HL-60 (cell line): ENCODE data around the gene TUBB2B.
"Not testable (repeated sequence)": the region's sequence is repeated elsewhere in the genome, so short reads cannot be mapped to it uniquely, and the experiment has no call there.

Source experiments
- DNase-seq, 2 experiments: peaks; one replicate each; pipeline ENCODE4 v3.0.0-alpha.2; 2010 to 2020; ENCODE audit warnings: low read depth in 1 of 2, low spot score in 1 of 2
- H3K27ac ChIP-seq: fragments of 250-450 bp; sonication (Bioruptor Pico); replicated peaks from 2 replicates; pipeline ENCODE4 v1.5.1; 2020; ENCODE audit warnings: mild to moderate bottlenecking, moderate library complexity
- H3K27me3 ChIP-seq: fragments of 250-450 bp; sonication (Bioruptor Pico); 2 replicates; pipeline ENCODE4 v1.5.1; 2021; ENCODE audit warnings: mild to moderate bottlenecking, moderate library complexity; ENCODE audit not compliant: insufficient read depth, poor library complexity, severe bottlenecking
- H3K4me3 ChIP-seq: replicated peaks from 2 replicates; pipeline ENCODE4 v1.5.1; 2011; ENCODE audit warnings: mild to moderate bottlenecking, control low read depth, low read length; ENCODE audit not compliant: insufficient read depth
- GABPA ChIP-seq: IDR thresholded peaks from 2 replicates; pipeline ENCODE4 v1.6.1; 2012; ENCODE audit warnings: low read depth
- POLR2AphosphoS5 ChIP-seq: IDR thresholded peaks from 2 replicates; pipeline ENCODE4 v1.6.1; 2012; ENCODE audit warnings: low read depth
- SPI1 ChIP-seq: IDR thresholded peaks from 2 replicates; pipeline ENCODE4 v1.6.1; 2012; ENCODE audit warnings: low read depth, mild to moderate bottlenecking, borderline replicate concordance
- TF ChIP-seq, protein P1 (sequence below): IDR thresholded peaks from 2 replicates; pipeline ENCODE4 v1.6.1; 2012; ENCODE audit warnings: low read depth; ENCODE audit not compliant: insufficient replicate concordance
- TF ChIP-seq, protein P2 (sequence below): IDR thresholded peaks from one replicate; pipeline ENCODE4 v1.5.1; 2011; ENCODE audit warnings: low read length, control low read depth, inconsistent platforms; ENCODE audit not compliant: insufficient read depth

The TUBB2B gene

DNA sequence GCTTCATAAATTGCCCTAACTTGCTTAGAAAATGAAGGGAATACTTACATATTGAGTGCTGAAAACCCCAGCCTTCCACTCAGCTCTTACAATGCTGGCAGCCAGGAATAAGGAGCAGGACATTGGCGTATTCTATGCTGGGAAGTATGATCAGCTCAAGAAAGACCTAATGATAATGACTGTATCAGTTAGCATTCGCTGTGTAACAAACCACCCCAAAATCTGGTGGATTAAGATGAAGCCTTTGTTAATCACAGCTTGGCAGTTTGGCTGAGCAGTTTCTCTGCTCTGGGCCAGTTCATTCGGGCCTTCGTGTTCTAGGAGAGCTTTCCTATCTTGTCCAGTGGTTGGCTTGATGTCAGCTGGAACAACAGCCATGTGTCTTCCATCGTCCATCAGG, 36.7 kb downstream of the TUBB2B start:
- H3K27me3 ChIP-seq: no peaks in the 10 kb centered on the region
- TF ChIP-seq, protein P1, sequence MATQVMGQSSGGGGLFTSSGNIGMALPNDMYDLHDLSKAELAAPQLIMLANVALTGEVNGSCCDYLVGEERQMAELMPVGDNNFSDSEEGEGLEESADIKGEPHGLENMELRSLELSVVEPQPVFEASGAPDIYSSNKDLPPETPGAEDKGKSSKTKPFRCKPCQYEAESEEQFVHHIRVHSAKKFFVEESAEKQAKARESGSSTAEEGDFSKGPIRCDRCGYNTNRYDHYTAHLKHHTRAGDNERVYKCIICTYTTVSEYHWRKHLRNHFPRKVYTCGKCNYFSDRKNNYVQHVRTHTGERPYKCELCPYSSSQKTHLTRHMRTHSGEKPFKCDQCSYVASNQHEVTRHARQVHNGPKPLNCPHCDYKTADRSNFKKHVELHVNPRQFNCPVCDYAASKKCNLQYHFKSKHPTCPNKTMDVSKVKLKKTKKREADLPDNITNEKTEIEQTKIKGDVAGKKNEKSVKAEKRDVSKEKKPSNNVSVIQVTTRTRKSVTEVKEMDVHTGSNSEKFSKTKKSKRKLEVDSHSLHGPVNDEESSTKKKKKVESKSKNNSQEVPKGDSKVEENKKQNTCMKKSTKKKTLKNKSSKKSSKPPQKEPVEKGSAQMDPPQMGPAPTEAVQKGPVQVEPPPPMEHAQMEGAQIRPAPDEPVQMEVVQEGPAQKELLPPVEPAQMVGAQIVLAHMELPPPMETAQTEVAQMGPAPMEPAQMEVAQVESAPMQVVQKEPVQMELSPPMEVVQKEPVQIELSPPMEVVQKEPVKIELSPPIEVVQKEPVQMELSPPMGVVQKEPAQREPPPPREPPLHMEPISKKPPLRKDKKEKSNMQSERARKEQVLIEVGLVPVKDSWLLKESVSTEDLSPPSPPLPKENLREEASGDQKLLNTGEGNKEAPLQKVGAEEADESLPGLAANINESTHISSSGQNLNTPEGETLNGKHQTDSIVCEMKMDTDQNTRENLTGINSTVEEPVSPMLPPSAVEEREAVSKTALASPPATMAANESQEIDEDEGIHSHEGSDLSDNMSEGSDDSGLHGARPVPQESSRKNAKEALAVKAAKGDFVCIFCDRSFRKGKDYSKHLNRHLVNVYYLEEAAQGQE: no peak
- TF ChIP-seq POLR2AphosphoS5: no peak
- no peak for TF ChIP-seq SPI1
- TF ChIP-seq, protein P2, sequence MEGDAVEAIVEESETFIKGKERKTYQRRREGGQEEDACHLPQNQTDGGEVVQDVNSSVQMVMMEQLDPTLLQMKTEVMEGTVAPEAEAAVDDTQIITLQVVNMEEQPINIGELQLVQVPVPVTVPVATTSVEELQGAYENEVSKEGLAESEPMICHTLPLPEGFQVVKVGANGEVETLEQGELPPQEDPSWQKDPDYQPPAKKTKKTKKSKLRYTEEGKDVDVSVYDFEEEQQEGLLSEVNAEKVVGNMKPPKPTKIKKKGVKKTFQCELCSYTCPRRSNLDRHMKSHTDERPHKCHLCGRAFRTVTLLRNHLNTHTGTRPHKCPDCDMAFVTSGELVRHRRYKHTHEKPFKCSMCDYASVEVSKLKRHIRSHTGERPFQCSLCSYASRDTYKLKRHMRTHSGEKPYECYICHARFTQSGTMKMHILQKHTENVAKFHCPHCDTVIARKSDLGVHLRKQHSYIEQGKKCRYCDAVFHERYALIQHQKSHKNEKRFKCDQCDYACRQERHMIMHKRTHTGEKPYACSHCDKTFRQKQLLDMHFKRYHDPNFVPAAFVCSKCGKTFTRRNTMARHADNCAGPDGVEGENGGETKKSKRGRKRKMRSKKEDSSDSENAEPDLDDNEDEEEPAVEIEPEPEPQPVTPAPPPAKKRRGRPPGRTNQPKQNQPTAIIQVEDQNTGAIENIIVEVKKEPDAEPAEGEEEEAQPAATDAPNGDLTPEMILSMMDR: no peak
- no peak for TF ChIP-seq GABPA
- no peak for DNase-seq
- H3K4me3 ChIP-seq: no peak overlapping the region
- H3K27ac ChIP-seq: no peak overlapping the region

DNA sequence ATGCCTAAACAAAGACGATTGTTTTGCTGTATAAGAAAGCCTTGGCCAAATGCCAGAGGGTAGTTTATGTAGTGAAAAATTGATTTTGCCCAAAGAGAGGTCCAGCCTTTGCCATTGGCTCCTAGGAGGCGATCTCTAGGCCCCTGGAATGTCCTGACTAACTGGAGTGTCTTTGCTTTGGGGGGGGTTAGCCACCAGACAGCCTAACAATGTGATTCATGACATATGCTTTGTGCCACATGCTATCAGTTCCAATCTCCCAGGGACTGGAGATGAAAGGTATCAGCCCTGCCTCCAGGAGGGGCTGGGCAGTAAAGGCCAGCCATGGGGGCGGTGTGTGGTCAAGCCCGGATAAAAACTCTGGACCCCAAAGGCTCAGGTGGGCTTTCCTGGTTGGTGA, 37.4 kb downstream of the TUBB2B start:
- no peaks in the 10 kb centered on the region for H3K27me3 ChIP-seq
- no peak overlapping the region for H3K27ac ChIP-seq
- no peak overlapping the region for H3K4me3 ChIP-seq
- no peak for DNase-seq
- TF ChIP-seq, protein P2: no peak
- TF ChIP-seq POLR2AphosphoS5 (no peak), GABPA (no peak), SPI1 (no peak)
- TF ChIP-seq, protein P1: no peak

DNA sequence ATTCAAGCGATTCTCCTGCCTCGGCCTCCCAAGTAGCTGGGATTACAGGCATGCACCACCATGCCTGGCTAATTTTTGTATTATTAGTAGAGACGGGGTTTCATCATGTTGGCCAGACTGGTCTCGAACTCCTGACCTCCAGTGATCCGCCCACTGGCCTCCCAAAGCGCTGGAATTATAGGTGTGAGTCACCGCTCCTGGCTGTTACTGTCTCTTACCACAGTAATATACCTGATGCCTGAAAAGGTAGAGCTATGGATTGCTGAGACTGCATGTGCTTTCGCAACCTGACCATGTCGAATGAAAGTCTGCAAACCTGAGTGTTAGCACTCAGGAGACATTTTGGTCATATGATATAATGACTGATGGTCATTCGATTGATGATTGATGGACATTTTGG, 38.3 kb downstream of the TUBB2B start:
- not testable (repeated sequence) for DNase-seq, H3K4me3 ChIP-seq, H3K27ac ChIP-seq, H3K27me3 ChIP-seq

DNA sequence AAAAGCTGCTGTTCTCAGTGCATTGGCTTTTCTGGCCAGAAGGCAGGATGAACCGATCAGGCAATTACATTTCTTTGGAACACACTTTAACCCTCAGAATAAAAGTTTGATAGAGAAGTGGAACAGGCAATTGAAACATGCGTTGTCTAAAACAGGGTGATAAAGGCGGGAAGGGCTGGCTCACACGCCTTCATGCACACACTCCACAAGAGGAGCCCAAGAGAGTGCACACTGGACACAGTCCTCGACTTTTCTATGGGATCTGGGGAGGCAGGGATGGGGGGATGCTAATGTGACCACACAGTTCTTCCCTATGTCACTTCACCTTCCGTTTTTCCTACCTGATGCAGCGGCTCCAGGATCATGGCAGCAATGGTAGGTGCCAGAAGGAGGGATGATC, 39.2 kb downstream of the TUBB2B start:
- no peak for DNase-seq
- no peak for TF ChIP-seq GABPA
- TF ChIP-seq, protein P2: no peak
- no peak for TF ChIP-seq POLR2AphosphoS5
- TF ChIP-seq, protein P1: no peak
- TF ChIP-seq SPI1: no peak

More for the DNA sequence above, 39.2 kb downstream of the TUBB2B start:
- Histone ChIP-seq H3K27me3 (no peaks in the 10 kb centered on the region), H3K27ac (no peak overlapping the region), H3K4me3 (no peak overlapping the region)
